UCSD-AML1 (cell line): Measurements from ENCODE around the gene CREB5.

Experiments
- DNase-seq: peaks from one replicate; lab custom pipeline; 2025; ENCODE audit not compliant: unreplicated experiment; lab: John Stamatoyannopoulos, UW

The CREB5 gene

DNA sequence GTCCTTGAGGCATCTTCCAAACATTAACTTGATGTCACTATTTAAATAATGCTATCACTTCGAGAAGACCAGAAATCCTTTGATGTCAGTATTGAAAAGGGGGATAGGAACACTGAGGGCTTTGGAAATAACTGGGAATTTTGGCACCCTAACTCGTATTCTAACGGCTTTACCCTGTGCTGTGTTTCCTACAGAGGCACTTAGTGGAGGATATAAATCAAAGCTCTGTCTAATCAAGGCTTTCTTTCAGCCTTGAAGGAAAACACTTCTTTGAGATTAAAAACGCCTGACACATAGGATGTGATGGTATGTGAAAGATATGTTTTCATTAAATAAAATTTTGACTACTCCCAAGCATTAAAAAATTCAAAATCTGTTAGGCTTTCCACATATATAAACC lies 62.3 kb downstream of the CREB5 start:
- DNase-seq: no peak

DNA sequence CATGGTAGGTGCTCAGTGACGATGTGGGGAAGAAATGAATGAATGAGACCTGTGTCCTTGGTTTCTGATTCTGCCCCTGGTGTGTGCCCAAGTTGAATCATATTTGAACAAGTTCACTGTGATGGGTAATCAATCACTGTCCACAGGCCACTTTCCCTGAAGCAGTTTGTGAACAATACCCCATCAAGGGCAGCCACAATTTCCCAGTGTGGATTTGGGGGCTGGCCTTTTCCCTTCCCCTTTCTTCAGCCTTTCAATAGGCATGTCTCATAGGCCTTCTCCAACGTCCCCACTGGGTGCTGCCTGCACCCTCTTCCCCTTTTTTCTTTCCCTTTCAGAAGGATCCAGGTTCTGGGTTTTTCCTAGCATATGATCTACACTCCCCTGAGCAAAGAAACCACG lies 64.7 kb downstream of the CREB5 start:
- DNase-seq: no peak

DNA sequence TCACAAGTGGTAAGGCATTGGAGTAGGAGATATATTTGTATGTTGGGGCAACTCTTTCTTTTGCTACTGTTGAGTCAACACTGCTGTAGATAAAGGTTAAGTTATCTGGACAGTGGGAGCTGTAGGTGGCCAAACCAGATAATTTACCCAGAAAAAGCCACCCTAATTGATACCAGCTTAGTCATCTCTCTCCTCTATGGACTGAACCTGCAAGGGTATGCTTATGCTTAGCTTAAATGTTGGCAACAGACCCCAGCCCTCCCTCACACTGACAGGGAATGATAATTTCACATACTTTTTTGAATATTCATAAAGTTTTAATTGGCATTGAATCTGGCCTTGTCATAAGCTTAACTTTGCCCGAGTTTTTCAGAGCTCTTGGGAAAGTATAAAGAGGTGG lies 66.3 kb downstream of the CREB5 start:
- DNase-seq: no peak

DNA sequence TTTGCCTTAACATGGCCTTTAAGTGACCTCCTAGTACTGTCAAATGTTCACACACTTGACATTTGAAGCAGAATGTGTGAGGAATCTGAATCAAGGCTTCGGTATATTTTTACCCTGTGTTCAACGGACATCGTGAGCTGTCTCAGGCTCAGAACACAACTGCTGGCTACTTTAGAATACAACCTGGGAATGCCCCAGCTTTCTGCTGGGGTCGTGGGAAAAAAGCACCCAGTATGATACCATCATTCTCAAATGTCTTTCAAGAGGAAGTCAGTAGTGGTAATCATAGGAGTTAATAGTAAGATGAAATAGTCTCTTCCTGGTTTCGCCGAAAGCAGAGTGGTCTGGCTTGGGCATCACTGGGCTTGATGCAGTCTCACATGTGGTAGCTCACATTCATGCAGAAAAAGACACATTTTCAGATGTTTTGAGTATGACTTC lies 67.2 kb downstream of the CREB5 start:
- no peak for DNase-seq

DNA sequence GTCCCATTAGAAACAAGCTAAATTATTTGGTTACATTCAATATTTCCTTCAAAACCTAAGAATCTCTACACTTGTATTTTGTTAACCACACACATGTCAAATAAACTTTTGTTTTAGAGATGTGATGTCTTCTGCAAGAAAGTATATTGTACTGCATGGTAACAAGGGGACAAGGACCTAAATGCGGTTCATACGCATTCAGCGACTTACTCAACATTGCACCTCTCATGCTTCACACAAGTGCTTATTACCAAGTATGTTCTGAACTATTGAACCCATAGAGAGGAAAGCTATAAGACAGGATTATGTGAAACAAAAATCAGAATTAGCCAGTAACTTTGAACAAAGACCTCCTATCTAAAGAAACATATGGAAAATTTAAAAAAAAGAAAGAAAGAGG lies 68.3 kb downstream of the CREB5 start:
- no peak for DNase-seq

DNA sequence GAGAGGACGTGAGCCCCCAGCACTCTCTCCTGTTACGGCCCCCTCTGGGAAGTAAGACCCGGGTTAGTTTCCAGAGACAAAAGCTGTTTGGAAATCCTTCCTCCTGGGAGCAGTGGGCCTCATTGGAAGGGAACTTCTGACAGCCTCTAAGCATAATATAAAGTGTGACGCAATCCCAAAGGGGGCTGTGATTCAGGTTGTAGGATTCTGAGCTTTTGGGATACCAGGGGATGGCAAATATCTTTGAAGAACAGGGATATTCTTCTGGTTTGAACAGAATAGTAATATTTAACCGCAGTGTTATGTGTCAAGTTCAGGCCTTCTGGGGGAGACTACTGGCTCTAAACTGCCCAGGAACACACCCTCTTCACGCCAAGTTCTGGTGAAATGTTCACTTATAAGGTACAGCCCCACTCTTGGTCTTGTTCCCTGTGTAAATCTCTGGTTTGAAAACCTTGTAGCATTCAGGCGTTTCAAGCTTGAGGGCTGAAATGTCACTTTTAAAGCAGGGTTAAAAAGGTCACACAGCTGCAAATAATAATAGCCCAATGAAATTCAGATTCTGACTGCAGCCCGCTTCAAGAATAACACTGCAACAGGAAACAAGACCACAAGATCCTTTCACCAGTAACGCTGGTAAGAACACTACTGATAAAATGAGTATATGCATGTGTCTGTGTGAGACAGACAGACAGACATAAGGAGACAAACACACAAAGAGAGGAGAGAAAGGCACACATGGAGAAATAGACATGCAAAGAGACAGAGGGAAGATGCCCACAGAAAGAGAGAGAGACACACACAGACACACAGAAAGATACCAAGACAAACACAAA lies 69.0 kb downstream of the CREB5 start:
- DNase-seq: no peak

DNA sequence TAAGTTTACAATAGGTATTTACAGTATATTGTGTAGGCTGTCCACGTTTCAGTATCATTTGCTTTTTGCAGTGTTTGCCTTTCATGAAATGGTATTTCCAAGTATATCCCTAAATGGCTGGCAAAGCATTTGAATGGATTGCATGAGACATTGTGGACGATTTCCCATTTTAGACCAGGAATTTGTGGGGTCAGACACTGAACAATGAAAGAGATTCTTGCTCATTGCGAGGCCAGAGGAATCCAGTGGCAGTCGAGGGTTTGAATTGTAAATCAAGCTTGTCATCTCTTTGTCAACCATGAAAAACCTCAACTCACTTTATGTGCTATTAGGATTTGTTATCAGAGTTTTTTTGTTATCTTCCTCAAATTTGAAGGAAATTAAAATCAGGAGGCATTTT lies 70.8 kb downstream of the CREB5 start:
- no peak for DNase-seq

DNA sequence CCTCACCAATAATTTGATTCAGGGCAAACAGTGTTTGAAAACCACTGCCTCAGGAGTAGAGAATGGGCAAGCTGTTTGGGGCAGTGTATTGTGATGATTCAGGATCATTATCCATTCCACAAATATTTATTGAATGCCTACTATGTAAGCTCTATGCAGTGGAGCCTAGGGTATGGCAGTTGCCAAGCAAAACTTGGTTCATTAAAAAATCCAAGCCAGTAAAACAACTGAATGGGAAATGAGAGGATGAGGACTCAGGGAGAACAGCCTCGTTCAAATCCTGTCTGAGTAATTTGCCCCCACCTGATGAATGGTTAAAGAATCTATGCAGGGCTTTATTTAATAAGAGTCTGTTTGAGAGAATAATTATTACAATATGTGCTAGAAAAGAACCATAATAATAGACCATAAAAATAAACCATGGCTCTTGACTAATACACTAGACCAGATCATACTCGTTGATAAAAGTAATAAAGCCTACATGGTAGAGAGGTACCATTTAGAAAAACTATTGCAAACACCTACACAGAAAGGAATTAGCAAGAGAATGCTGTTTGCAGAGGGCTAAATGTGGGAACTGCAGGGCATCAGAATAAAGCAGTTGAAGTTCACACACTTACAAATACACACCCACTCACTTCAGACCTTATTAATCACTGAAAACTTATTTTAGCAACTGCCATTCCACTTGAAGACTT lies 71.7 kb downstream of the CREB5 start:
- DNase-seq: no peak

DNA sequence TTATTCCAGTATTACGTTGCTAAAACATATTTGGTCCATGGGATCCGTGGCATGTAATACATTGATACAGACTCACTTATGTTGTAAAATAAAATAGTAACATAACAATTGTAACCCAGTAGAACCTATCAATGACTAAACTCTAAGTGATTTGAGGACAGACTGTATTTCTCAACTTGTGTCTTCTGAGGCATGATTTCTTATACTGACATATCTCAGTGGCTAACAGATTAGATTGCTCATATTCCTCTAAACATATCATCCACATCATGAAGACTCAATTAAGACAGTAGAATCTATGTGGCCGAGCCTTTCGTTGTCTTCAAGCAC lies 72.3 kb downstream of the CREB5 start:
- DNase-seq: no peak

DNA sequence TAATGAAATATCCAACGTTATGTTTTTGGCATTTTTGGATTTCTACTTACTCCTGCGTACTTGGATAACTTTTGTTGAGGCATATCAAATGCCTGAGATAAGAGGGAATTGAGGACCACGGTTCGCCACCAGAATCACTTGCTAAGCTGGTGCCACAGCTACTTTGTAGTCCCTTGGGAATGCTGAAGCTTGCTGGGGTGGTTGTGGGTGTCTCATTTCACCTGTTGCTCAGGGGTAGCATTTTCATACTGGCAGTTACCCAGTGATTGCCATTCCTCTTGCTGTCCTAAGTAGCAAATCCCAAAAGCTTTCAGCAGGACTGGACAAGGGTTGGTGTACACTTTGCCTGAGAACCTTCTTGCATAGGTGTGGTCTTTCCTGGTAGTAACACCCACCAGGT lies 75.2 kb downstream of the CREB5 start:
- DNase-seq: no peak

DNA sequence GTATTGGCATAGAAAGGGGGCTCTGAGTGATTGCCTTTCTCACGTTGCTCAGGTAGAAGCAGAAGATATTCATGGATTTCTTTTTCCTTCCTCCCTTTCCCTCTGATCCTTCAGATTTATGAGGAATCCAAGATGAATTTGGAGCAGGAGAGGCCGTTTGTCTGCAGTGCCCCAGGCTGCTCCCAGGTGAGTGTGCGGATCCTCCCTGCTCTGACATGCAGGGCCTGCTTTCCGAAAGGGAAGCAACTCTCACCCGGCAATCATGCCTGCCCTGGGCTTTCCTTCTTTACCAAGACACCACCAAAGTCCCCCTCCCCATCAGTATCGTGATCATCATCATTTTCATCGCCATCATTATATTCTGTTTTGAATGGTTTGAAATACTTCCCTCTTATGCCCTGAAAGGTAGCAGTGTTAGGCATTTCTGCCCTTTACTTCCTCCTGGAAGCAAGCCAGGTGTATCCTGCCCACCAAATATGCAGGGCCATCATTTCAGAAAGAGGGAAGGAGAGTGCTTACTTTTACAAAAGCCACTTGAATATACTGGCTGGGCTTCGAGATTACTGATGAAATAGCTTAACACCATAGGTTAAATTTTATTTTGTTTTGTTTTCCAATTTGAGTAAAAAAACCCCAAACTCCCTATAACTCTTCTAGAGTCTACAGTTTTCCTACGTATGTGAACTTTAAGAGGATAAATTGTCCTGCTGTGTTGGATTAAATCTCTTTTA lies 75.9 kb downstream of the CREB5 start:
- no peak for DNase-seq

DNA sequence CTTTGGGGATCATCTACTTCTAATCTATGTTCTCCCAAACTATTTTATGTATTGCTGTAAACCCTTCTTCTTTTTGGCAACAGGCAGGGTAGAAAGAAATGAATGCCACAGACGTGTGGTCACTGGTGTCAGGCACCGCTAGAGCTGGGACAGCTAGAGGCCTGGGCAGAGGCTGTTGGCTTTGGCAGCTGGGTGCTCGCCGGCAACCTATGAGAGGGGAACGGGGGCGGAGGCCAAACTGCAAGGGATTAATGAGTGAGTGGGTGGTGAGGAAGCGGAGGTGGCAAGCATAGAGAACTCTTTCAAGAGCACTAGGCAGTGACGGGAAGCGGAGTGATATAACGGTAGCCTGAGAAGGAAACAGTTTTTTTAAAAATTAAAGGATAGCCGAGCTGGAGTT lies 78.5 kb downstream of the CREB5 start:
- DNase-seq: no peak

DNA sequence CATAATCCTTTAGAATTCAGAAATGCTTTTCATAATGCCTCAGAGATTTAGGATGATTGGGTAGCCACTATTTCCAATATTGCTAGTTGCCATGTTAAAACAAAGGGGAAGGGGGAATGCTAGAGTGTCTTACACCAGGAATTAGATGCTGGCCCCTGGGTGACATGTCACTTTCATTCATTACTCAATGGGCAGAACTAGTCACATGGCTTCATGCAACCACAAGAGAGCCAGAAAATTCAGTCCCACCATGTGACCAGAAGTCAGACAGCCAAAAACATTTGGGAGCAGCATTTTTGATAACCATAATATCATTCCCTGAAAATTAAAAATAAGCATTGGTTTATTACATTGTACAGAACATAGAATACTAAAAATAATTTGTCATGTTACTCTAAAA lies 81.2 kb downstream of the CREB5 start:
- DNase-seq: no peak

DNA sequence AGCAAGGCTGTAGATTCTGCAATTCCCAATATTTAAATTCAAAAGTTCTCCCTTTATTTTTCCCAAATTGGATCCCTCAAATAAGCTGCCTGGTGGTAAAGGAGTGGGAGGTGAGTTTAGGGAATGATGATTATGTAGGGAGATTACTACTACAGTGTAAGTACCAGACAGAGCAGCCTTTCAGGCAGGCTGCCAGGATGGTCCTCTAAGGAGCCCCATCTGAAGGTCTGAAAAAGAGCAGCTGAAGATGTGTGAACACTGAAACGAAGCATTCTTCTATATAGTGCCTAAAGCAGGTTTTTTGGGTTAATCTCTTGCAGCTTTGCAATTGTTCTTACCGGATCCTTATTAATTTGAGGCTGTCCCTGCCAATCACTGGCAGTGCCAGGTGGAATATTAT lies 84.7 kb downstream of the CREB5 start:
- no peak for DNase-seq

DNA sequence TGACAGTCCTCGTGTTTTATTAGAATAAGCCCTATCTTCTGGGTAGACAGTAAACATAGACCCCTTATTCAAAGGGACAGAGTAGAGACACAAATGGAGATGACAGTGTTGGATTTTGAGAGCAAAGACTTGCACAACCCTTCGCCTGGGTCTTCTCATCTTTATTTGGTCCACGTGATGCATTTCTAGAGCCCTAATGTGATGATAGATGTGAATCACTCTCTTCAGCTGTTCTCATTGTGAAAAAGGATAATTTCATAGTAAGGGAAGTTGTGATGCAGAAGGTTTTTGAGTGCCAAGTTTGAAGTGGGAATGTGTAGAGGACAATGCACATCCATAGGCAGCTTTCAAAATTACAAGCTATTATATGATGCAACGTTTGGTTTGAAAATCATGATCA lies 86.3 kb downstream of the CREB5 start:
- DNase-seq: no peak

DNA sequence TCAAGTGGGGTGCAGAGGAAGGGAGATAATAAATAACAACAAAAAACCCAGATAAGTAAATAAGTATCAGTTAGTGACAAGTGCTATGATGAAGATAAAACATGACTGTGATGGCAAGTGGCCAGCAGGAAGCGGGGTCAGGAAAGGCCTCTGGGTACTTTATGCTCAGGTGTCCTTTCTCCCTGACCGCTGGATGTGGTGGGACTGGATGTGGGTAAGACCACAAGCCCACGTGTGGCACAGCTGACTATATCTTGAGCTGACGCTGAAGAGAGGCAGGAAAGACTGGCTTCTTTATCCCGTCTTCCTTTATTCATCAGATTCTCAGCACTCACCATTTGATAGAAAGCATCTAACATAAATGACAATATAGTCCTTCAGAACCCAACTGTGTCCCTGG lies 87.8 kb downstream of the CREB5 start:
- DNase-seq: no peak

DNA sequence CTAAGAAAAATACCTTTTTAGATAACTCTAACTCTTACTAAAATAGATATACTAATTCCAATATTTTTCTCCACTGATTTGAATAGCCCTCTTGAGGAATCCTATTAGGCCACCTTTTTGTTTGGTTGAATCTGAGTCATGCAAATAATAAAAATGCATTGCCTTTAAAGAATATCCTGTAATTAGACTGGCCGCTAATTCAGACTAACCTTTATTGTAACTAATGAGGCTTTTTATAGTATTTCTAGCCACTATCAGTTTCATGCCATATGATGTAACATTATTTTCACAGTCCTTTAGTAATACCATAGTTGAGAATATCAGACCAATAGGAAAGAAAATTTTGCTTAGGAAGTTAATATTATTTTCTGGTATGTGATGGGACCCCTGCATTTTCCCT lies 90.1 kb downstream of the CREB5 start:
- no peak for DNase-seq

DNA sequence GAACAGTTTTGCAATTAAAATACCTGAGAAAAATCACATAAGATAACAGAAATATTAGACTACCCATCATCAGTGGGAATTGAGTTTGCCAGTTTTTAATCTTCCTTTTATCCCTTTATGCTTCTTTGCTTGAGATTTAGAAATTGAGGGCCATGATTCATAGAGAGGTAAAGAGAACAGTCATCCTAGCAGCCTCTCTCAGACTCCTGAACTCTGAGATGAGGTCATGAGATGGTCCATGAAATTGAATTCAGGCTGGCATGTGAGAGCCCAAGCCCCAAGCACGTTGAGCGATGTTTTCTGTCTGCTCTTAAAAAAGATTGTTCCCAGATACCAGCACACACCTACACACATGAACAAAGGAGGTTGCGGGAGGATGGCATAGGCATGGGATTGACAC lies 91.1 kb downstream of the CREB5 start:
- DNase-seq: no peak

DNA sequence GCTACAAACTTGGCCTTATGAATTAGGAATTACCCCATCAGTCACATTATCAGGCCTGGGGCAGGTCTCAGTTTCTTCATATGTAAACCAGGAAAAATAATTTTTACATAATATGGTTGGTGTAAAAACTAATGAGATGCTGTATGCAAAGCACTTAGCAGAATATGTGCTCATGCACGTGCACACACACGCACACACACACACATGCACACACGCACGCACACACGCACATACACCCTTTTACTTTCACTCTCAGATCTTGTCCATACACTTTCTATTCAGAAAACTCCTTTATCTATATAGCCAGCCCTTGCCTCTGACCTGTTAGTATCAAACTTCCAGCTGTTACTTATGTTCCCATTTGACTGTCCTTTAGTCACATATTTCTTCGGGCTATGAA lies 92.7 kb downstream of the CREB5 start:
- no peak for DNase-seq

DNA sequence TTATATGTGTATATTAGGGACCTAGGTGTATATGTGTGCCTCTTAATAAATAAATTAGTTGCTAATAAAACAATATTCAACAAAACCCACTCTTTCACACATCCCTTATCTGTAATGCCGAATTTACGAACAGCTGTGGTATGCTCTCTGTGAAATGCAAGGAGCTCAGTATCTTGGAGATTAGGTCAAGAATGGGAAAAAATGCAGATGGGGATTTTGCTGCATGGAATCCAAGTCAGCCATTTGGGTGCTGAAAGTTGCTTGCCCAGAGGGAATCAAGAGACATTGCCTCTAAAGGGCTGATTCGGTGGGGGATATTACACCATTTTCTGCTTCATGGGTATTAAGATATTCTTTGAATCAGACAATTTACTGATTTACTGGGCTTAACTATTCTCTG lies 93.5 kb downstream of the CREB5 start:
- DNase-seq: no peak

DNA sequence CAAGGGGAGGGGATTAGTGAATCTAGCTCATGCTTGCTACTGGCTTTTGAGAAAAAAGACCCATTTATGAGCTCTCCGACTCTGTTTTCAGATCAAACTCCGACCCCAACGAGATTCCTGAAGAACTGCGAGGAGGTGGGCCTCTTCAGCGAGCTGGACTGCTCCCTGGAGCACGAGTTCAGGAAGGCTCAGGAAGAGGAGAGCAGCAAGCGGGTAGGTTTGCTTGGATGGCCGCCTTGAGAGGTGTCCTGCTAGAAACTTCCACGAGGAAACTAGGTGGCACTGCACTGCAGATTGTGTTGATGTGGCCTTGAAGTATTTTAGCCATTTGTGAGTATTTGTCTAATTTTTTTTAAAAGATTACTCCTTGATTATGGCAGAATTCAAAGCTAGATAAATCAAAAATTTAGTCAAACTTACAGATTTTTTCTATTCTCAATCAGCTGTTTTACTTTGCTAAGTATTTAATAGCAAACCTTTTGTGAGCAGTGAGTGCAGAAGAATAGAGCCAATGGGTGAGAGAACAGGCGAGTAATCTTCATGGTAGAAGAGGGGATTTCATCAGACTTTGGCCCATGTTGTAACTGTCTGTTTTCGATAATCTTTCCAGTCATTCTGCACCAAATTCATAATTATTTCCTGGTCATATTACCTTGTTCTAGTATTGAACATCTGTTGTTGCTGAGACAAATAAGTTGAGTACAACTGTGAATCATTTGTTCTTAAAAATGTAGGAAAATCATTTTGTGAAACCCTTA lies 95.4 kb downstream of the CREB5 start:
- DNase-seq: no peak
